Heart left ventricle (tissue), 16 donors: ENCODE measurements around the gene TMEM135. TPM values are rescaled to one million over a fixed set of nuclear protein-coding genes. Genes with fewer than 3 reads are reported as not detected.

ENCODE experiments used
- ATAC-seq, 4 donors: fragments of 200-7000 bp; cut with Tn5 transposase; one replicate each; pipeline ENCODE4 v1.9.1; 2020 to 2022; ENCODE audit warnings: moderate library complexity in 4 of 4, mild to moderate bottlenecking in 3 of 4, moderate number of reproducible peaks in 1 of 4
- DNase-seq, 5 donors: peaks; one replicate each; pipeline ENCODE4 v3.0.0-alpha.2; 2020
- H3K27ac ChIP-seq, 12 donors: fragments of 200-600 bp; sonication (generic) in 4 of 12; one replicate each; pipeline versions ENCODE4 v1.5.0 to v1.8.0; 2016 to 2022; ENCODE audit warnings: mild to moderate bottlenecking in 2 of 12
- H3K27me3 ChIP-seq, 9 donors: fragments of 200-600 bp; sonication (generic) in 2 of 9; one replicate each; pipeline versions ENCODE4 v1.5.1 to v1.8.0; 2016 to 2022; ENCODE audit warnings: mild to moderate bottlenecking in 3 of 9
- H3K36me3 ChIP-seq, 9 donors: fragments of 200-600 bp; sonication (generic) in 2 of 9; one replicate each; pipeline versions ENCODE4 v1.5.0 to v1.8.0; 2018 to 2022; ENCODE audit warnings: mild to moderate bottlenecking in 2 of 9
- H3K4me1 ChIP-seq, 12 donors: fragments of 200-600 bp; sonication (generic) in 4 of 12; one replicate each; pipeline versions ENCODE4 v1.5.0 to v1.8.0; 2016 to 2022; ENCODE audit warnings: mild to moderate bottlenecking in 3 of 12
- H3K4me3 ChIP-seq, 12 donors: fragments of 200-600 bp; sonication (generic) in 4 of 12; one replicate each; pipeline versions ENCODE4 v1.5.0 to v1.8.0; 2017 to 2022; ENCODE audit warnings: mild to moderate bottlenecking in 9 of 12, moderate library complexity in 4 of 12
- H3K9me3 ChIP-seq, 12 donors: fragments of 200-600 bp; sonication (generic) in 4 of 12; one replicate each; pipeline versions ENCODE4 v1.5.0 to v1.8.0; 2016 to 2022; ENCODE audit warnings: mild to moderate bottlenecking in 1 of 12
- POLR2A ChIP-seq, 2 donors: fragments of 450-650 bp; IDR thresholded peaks; one replicate each; pipeline ENCODE4 v1.6.1; 2017; ENCODE audit warnings: antibody characterized with exemption in 2 of 2, mild to moderate bottlenecking in 2 of 2, moderate library complexity in 2 of 2
- WGBS, 4 donors: extraction: QIAGEN DNeasy Blood & Tissue Kit in 2 of 4; methylation state at CpG; one replicate each; pipeline versions ENCODE4 v1.1.5 to v1.1.7; 2013 to 2018; 5-methylcytosine and 5-hydroxymethylcytosine counted together
- intact Hi-C, 10 donors: fragments of 100-400 bp; cut with DNase I; formaldehyde crosslinking; loops; one replicate each; pipeline versions ENCODE4 v1.11.1 to v1.14.2; 2022
- polyA plus RNA-seq, 2 donors: library from polyadenylated mRNA; stranded (reverse); fragments of 200-250 nt; gene quantifications; one replicate each; pipeline ENCODE4 v1.2.3, GENCODE V29; 2013
- total RNA-seq, 9 donors: library from RNA; depleted of rRNA in 2 of 9; stranded (reverse); fragments of >200 nt in 2 of 9; fragmentation: NEBNext Ultra II Directional in 3 of 9; extraction: Animal tissue kit (Norgen Biotek cat#: 25700) in 3 of 9; gene quantifications; one replicate each; pipeline versions ENCODE4 v1.1.0 to v1.2.4, GENCODE V29; 2016 to 2023
- TF ChIP-seq, protein P1 (sequence below), 12 donors: fragments of 200-600 bp; sonication (generic) in 4 of 12; IDR thresholded peaks; one replicate each; pipeline versions ENCODE4 v1.5.0 to v1.8.0; 2018 to 2022; ENCODE audit warnings: antibody characterized with exemption in 12 of 12, mild to moderate bottlenecking in 5 of 12
- donor health status: ischemic (EF 13 %, LVEDD 7.1; RV severe dilation, severe dysfunction).
- donor health status: healthy with polysubstance abuse.
- donor health status: DM: no; HTN: yes; CAD: no.
- donor health status: DM: no; HTN: no; CAD: no.
- donor health status: ischemic (EF 25% LVEDD 6.9; RV normal size, moderate dysfunction).
- donor health status: ischemic (EF 25% LVEDD 5.7; RV mildly dilated, moderate dysfunction).
- donor health status: healthy.
- donor health status: DM: yes; HTN: yes; CAD: no.
- donor health status: ischemic (EF 35%, LVEDD 5.7; RV mildly dilated, moderate dysfunction).
- donor health status: nonischemic (EF 11% LVEDD 7.7; RV severe dilation, severe dysfunction).
- donor health status: DM: yes; HTN: yes; CAD: no.
- donor health status: PGD.
- donor health status: ischemic (EF 29% LVEDD 5.4; RV normal size, mild dysfunction).
- donor health status: nonischemic (EF 23%, LVEDD 6.1; RV moderate dilation, normal function).

TMEM135 gene
- total and polyA plus RNA-seq, 11 donors: 3.9 to 22.7 (median 14.7) TPM

DNA sequence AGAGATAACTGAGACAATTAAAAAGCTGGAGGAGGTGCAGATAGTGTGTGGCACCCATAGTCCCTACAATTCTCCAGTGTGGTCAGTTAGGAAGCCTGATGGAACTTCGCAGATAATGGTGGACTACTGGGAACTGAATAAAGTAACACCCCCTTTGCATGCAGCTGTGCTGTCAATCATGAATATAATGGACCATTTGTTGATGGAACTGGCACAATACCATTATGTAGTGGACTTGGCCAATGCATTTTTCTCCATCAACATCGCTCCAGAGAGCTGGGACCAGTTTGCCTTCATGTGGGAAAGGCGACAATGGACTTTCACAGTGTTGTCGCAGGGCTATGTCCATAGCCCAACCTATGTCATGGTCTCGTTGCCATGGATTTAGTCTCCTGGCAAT, 324.2 kb downstream of the TMEM135 start:
- intact Hi-C loops: no loop called here

DNA sequence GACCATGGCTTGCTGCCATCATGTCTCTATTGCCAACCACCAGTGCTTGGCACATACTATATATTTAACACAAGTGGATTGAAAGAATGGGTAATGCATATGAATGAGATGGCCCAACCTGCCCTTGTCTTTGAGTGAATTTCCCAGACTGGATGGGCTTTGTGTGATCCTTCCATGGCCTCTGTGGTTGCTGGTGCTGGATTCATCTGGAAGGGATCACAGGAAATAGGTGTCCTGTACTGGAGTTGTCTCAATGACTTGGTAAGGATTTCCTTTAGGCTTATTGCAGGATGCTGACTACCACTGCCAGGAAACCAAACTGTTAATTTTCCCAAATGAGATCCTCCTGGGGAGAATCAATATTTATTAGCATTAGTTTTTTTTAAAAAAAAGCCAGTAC, 328.6 kb downstream of the TMEM135 start:
- intact Hi-C loops: loop anchor here in 1 of 10 donors (5.0 kb wide), 1 partner anchor 46 kb away; no protein-coding TSS in a partner anchor
- Histone ChIP-seq H3K4me3 (no peak overlapping the region), H3K27ac (no peak overlapping the region), H3K4me1 (peaks cover 0 to 37% (median 13%) of the 10 kb centered on the region in 12 donors), H3K9me3 (no peaks in the 10 kb centered on the region), H3K27me3 (no peaks in the 10 kb centered on the region), H3K36me3 (no peaks in the 10 kb centered on the region)
- TF ChIP-seq, protein P1, sequence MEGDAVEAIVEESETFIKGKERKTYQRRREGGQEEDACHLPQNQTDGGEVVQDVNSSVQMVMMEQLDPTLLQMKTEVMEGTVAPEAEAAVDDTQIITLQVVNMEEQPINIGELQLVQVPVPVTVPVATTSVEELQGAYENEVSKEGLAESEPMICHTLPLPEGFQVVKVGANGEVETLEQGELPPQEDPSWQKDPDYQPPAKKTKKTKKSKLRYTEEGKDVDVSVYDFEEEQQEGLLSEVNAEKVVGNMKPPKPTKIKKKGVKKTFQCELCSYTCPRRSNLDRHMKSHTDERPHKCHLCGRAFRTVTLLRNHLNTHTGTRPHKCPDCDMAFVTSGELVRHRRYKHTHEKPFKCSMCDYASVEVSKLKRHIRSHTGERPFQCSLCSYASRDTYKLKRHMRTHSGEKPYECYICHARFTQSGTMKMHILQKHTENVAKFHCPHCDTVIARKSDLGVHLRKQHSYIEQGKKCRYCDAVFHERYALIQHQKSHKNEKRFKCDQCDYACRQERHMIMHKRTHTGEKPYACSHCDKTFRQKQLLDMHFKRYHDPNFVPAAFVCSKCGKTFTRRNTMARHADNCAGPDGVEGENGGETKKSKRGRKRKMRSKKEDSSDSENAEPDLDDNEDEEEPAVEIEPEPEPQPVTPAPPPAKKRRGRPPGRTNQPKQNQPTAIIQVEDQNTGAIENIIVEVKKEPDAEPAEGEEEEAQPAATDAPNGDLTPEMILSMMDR (IDR thresholded peaks at IDR 0.05): no peak
- TF ChIP-seq POLR2A (IDR thresholded peaks at IDR 0.05): no peak
- ATAC-seq: no peak
- no peak for DNase-seq

More for the DNA sequence above, 324.2 kb downstream of the TMEM135 start:
- WGBS, 4 donors: 90 to 98% (median 96%) methylated on average over 5 of the region's 5 CpGs
- no peak for TF ChIP-seq POLR2A (IDR thresholded peaks at IDR 0.05)
- TF ChIP-seq, protein P1 (IDR thresholded peaks at IDR 0.05): no peak
- no peaks in the 10 kb centered on the region for H3K36me3 ChIP-seq
- DNase-seq: no peak
- H3K4me1 ChIP-seq: peaks cover 0 to 10% (median 0%) of the 10 kb centered on the region in 12 donors
- H3K4me3 ChIP-seq: no peak overlapping the region
- ATAC-seq: no peak
- no peak overlapping the region for H3K27ac ChIP-seq
- no peaks in the 10 kb centered on the region for H3K27me3 ChIP-seq
- no peaks in the 10 kb centered on the region for H3K9me3 ChIP-seq

DNA sequence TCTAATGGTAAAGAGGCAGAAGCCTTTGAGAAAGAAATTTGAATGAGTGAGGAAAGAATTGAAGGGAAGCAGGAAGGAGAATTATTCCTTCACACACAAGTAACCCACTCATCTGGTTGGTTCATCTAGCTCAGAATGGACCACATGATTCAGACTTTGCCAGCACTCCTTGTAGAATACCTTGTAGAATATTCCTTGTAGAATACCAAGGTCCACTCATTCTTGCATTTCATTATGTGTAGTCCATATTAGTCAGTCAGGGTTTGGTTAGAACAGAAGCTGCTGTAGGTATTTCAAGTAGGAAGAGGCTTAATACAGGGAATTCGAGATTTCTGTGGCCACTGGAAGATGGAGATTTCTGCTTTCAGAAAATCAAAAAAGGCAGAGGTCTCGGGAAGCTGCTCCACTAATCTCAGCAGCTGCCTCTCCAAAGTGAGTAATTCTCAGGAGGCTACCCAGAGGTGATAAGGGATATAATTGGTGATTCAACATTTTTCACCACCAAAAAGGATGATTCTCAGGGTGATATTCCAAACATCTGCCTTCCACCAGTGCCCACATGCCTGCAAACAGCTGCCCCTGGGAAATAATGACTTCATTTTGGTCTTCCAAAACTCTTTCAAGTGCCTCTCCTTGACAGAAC, 329.1 kb downstream of the TMEM135 start:
- TF ChIP-seq, protein P1 (IDR thresholded peaks at IDR 0.05): no peak
- TF ChIP-seq POLR2A (IDR thresholded peaks at IDR 0.05): no peak
- Histone ChIP-seq H3K27ac (peak overlapping the region in 1 of 12 donors; percentile 34), H3K36me3 (no peaks in the 10 kb centered on the region), H3K9me3 (no peaks in the 10 kb centered on the region), H3K27me3 (no peaks in the 10 kb centered on the region), H3K4me1 (peaks cover 0 to 37% (median 13%) of the 10 kb centered on the region in 12 donors), H3K4me3 (no peak overlapping the region)
- peak in 1 of 4 donors; percentile 37 for ATAC-seq
- intact Hi-C loops: loop anchor here in 1 of 10 donors (5.0 kb wide), 1 partner anchor 45 kb away; no protein-coding TSS in a partner anchor
- DNase-seq: no peak
- 64 to 77% (median 69%) methylated on average over 2 of the region's 2 CpGs for WGBS, 4 donors

DNA sequence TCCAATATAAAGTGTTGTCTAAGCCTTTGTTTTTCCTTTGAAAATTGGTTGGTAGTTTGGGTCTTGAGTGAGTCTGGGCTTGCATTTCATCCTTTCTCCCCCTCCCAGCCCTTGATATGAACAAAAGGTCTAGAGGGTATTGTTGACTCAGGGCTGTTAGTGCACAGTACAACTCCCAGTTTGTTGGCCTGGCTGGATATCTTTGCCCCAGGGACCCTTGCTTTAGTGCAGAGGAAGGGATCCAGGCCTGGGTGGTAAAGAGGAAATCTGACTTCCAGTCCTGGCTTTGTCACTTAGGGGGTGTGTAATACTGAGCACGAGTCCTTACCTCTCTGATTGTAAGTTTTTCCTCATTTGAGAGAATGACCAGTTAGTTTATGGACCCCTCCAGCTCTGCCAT, 330.4 kb downstream of the TMEM135 start:
- no peaks in the 10 kb centered on the region for H3K9me3 ChIP-seq
- peaks cover 0 to 37% (median 13%) of the 10 kb centered on the region in 12 donors for H3K4me1 ChIP-seq
- TF ChIP-seq, protein P1 (IDR thresholded peaks at IDR 0.05): no peak
- no peaks in the 10 kb centered on the region for H3K27me3 ChIP-seq
- H3K27ac ChIP-seq: peak overlapping the region in 6 of 12 donors; percentile 15 to 60 (median 48)
- peak in 1 of 5 donors; percentile 39 for DNase-seq
- ATAC-seq: peak in 3 of 4 donors; percentile 50 to 57 (median 51)
- intact Hi-C loops: loop anchor here in 1 of 10 donors (5.0 kb wide), 1 partner anchor 44 kb away; no protein-coding TSS in a partner anchor
- 32 to 63% (median 50%) methylated on average over 1 of the region's 1 CpG for WGBS, 4 donors
- no peak overlapping the region for H3K4me3 ChIP-seq
- H3K36me3 ChIP-seq: no peaks in the 10 kb centered on the region
